T-helper 17 cell (primary cell): ENCODE measurements around the gene PAPPA2. TPM values are rescaled to one million over a fixed set of nuclear protein-coding genes. Genes with fewer than 3 reads are reported as not detected.

Source experiments
- ATAC-seq: fragments of 150-1000 bp; cut with Tn5 transposase; 2 replicates; pipeline ENCODE4 v1.10.0; 2021; ENCODE audit warnings: mild to moderate bottlenecking, moderate library complexity
- DNase-seq, 3 donors: peaks; one replicate each; pipeline versions ENCODE4 v3.0.0 to v3.0.0-alpha.2; 2020 to 2021
- H3K9me3 ChIP-seq: one replicate; pipeline ENCODE4 v1.7.0; 2013; ENCODE audit warnings: low read length, mild to moderate bottlenecking; ENCODE audit not compliant: control insufficient read depth, poor library complexity, severe bottlenecking
- H3K27ac Mint-ChIP-seq: one replicate; pipeline ENCODE4 v1.8.0; 2022; ENCODE audit warnings: mild to moderate bottlenecking, moderate library complexity, mixed read lengths
- H3K27me3 Mint-ChIP-seq: one replicate; pipeline ENCODE4 v1.8.0; 2022; ENCODE audit warnings: mixed read lengths
- H3K36me3 Mint-ChIP-seq: one replicate; pipeline ENCODE4 v1.8.0; 2022; ENCODE audit warnings: low read depth, mixed read lengths
- H3K4me1 Mint-ChIP-seq: one replicate; pipeline ENCODE4 v1.8.0; 2022; ENCODE audit warnings: mild to moderate bottlenecking, mixed read lengths
- H3K4me3 Mint-ChIP-seq: one replicate; pipeline ENCODE4 v1.8.0; 2022; ENCODE audit warnings: mild to moderate bottlenecking, moderate library complexity, mixed read lengths
- total RNA-seq, 4 donors: library from RNA in 2 of 4; stranded (reverse) in 2 of 4; gene quantifications; one replicate each; pipeline ENCODE4 v1.2.3 and lab custom pipeline; 2022 to 2026

PAPPA2 gene
- total RNA-seq, 2 donors from 2014 or later = 0.17 to 0.73 TPM

DNA sequence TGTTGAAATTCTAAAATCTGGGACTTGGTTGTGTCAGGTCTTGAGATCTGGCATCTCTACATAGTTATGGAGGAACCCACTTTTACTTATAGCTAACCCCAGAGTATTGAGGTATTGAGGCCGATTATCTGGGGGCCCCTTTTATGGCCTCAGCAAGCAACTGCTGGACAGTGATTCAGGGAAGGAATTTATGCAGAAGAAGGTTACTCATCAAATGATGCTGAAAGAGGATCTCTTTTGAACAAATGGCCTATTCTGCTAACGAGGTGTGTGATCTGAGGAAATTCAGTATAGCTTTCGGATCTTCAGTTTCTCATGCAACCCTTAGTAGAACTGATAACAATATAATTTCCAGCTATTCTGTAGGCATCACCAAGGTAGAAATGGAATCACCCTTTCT lies 239.9 kb downstream of the PAPPA2 start:
- ATAC-seq = no peak
- no peak for DNase-seq
- H3K9me3 ChIP-seq = no peaks in the 10 kb centered on the region
- no peaks in the 10 kb centered on the region for H3K4me1 Mint-ChIP-seq
- H3K36me3 Mint-ChIP-seq = no peaks in the 10 kb centered on the region
- no peak overlapping the region for H3K4me3 Mint-ChIP-seq
- peaks cover 21% of the 10 kb centered on the region for H3K27me3 Mint-ChIP-seq
- H3K27ac Mint-ChIP-seq = no peak overlapping the region

GRCh38 chr1:176705585-176705984 lies 242.6 kb downstream of the PAPPA2 start:
- H3K4me3 Mint-ChIP-seq = no peak overlapping the region
- no peak overlapping the region for H3K27ac Mint-ChIP-seq
- no peaks in the 10 kb centered on the region for H3K36me3 Mint-ChIP-seq
- H3K4me1 Mint-ChIP-seq = no peaks in the 10 kb centered on the region
- DNase-seq (no peak), ATAC-seq (no peak)
- no peaks in the 10 kb centered on the region for H3K9me3 ChIP-seq
- peaks cover 15% of the 10 kb centered on the region for H3K27me3 Mint-ChIP-seq

DNA sequence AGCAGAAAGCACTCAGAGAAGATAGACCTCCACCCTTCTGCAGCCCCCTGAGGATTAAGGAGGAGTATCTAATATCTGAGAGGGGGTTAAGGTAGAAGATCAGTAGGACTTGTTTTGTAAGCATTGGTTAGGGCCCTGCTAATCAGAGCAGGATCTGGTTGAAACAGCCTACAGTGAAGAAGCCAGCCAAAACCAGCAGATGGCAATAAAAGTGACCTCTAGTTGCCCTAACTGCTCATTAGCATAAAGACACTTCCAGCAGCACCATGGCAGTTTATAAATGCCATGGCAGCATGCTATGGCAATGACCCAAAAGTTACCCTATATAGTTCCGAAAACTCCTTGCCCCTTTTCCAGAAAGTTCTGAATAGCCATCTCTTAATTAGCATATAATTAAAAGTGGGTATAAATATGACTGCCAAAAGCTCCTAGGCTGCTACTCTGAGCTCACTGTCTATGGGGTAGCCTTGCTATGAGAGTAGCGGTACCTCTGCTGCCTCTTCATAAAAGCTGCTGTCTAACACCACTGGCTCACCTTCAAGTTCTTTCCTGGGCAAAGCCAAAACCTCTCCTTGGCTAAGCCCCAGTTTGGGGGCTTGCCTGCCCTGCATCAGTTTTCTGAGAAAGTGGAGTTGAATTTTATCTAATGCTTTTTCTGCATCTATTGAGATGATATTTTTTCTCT lies 254.2 kb downstream of the PAPPA2 start:
- H3K36me3 Mint-ChIP-seq = no peaks in the 10 kb centered on the region
- no peak for DNase-seq
- no peak overlapping the region for H3K27ac Mint-ChIP-seq
- no peaks in the 10 kb centered on the region for H3K9me3 ChIP-seq
- H3K4me1 Mint-ChIP-seq = no peaks in the 10 kb centered on the region
- no peak for ATAC-seq
- H3K27me3 Mint-ChIP-seq = no peaks in the 10 kb centered on the region
- no peak overlapping the region for H3K4me3 Mint-ChIP-seq

GRCh38 chr1:176719447-176719846 lies 256.5 kb downstream of the PAPPA2 start:
- ATAC-seq (no peak), DNase-seq (no peak)
- Mint-ChIP-seq H3K27me3 (no peaks in the 10 kb centered on the region), H3K4me1 (no peaks in the 10 kb centered on the region), H3K27ac (no peak overlapping the region), H3K36me3 (no peaks in the 10 kb centered on the region), H3K4me3 (no peak overlapping the region)
- no peaks in the 10 kb centered on the region for H3K9me3 ChIP-seq

GRCh38 chr1:176720838-176721237 lies 257.9 kb downstream of the PAPPA2 start:
- no peaks in the 10 kb centered on the region for H3K9me3 ChIP-seq
- no peaks in the 10 kb centered on the region for H3K27me3 Mint-ChIP-seq
- H3K4me3 Mint-ChIP-seq = no peak overlapping the region
- no peak overlapping the region for H3K27ac Mint-ChIP-seq
- no peaks in the 10 kb centered on the region for H3K4me1 Mint-ChIP-seq
- no peaks in the 10 kb centered on the region for H3K36me3 Mint-ChIP-seq
- DNase-seq = no peak
- ATAC-seq = no peak

- DNase-seq = no peak
- Mint-ChIP-seq H3K36me3 (peaks cover 2% of the 10 kb centered on the region), H3K27ac (no peak overlapping the region), H3K27me3 (no peaks in the 10 kb centered on the region), H3K4me1 (no peaks in the 10 kb centered on the region), H3K4me3 (no peak overlapping the region)
- no peak for ATAC-seq
- H3K9me3 ChIP-seq = no peaks in the 10 kb centered on the region
Observed at GRCh38 chr1:176733661-176734060, 270.7 kb downstream of the PAPPA2 start.

DNA sequence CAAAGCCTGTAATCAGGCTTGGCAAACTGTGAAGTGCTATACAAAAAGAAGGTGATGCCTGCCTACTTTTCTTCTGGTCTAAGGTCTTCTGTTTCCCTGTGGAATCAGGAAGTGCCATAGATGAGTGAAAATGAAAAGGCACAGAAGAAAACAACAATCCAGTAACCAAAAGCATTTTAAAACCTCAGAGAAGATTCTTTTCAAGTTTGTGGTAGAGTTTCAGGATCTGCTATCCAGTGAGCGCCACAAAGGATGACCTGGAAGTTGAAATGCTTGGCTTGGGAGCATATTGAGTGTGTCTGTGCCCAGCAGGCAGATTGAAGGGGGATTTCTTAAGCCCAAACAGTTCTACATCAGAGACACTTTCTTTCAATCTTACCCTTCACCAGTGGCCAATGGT lies 272.2 kb downstream of the PAPPA2 start:
- no peaks in the 10 kb centered on the region for H3K9me3 ChIP-seq
- Mint-ChIP-seq H3K4me1 (no peaks in the 10 kb centered on the region), H3K27me3 (no peaks in the 10 kb centered on the region), H3K27ac (no peak overlapping the region), H3K4me3 (no peak overlapping the region), H3K36me3 (peaks cover 2% of the 10 kb centered on the region)
- no peak for DNase-seq
- no peak for ATAC-seq

DNA sequence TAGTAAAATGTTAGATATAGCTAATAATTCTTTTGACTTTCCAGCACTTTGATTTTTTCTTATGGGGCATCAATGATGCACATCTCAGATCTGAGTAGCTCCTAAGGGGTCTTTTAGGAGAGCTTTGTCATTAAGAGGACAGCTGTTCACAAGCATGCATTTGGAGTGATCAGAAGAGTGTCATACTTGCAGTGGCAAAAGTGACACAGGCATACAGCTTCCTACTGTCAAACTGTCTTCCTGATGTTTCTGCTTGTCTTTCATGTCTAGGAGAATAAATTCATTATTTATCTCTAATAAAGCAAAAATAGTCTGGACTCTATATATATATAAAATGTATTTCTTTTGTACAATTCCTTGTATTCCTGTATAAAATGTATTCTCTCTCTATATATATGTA lies 273.0 kb downstream of the PAPPA2 start:
- DNase-seq (no peak), ATAC-seq (no peak)
- H3K9me3 ChIP-seq = no peaks in the 10 kb centered on the region
- no peaks in the 10 kb centered on the region for H3K27me3 Mint-ChIP-seq
- H3K4me1 Mint-ChIP-seq = no peaks in the 10 kb centered on the region
- peaks cover 2% of the 10 kb centered on the region for H3K36me3 Mint-ChIP-seq
- H3K27ac Mint-ChIP-seq = no peak overlapping the region
- no peak overlapping the region for H3K4me3 Mint-ChIP-seq

DNA sequence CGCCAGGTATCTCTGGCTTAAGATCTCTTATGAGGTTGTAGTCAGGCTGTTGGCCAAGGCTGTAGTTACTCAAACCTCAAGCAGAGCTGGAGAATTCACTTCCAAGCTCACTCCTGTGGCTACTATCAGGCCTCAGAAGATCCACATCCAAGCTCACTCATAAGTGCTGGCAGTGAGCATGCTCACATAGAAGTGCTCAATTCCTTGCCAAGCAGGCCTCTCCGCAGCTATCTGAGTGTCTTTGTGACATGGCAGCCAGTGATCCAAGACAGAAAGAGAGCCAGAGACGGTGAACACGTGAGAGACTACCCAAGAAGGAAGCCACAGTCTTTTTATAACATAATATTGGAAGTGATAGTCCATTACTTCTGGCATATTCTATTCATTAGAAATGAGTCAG lies 278.2 kb downstream of the PAPPA2 start:
- H3K4me3 Mint-ChIP-seq = no peak overlapping the region
- DNase-seq (no peak), ATAC-seq (no peak)
- H3K4me1 Mint-ChIP-seq = no peaks in the 10 kb centered on the region
- no peaks in the 10 kb centered on the region for H3K9me3 ChIP-seq
- H3K27ac Mint-ChIP-seq = no peak overlapping the region
- no peaks in the 10 kb centered on the region for H3K36me3 Mint-ChIP-seq
- H3K27me3 Mint-ChIP-seq = no peaks in the 10 kb centered on the region

DNA sequence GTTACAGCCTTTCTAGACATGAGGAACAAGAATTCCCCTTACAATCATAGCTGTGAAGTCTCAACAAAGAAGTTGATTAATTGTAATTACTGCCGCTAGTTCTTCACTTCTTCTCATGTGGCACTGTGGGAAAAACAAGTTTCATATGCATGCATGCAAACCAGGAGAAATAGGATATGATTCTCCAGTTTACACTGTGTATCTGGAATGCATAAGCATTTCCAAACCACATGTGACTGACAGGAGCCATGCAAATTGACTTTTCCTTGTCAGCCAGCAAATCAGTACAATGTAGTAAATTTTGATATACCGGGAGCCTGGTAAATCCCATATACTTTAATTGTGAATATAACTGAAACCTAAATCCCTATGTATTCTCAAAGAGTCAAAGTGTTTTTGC lies 279.3 kb downstream of the PAPPA2 start:
- no peak for DNase-seq

DNA sequence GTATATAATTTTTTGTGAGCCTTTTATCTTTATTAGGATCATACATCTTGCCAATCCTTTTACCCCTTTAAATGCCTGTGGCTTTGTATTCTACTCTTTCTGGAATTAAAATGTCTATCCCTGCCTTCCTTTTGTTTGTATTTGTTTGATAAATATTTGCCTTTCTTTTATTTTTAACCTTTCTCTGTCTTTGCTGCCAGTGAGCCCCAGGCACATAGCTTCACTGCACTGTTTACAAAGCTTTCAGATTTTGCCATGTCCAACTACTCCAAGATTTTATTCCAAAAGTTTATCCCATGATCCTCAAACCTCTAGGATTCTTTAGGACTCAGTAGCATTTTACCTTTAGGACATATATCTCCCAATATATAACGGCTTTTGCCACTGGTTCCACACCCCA lies 281.2 kb downstream of the PAPPA2 start:
- Mint-ChIP-seq H3K4me1 (no peaks in the 10 kb centered on the region), H3K36me3 (no peaks in the 10 kb centered on the region), H3K4me3 (no peak overlapping the region), H3K27ac (no peak overlapping the region), H3K27me3 (no peaks in the 10 kb centered on the region)
- ATAC-seq = no peak
- no peaks in the 10 kb centered on the region for H3K9me3 ChIP-seq
- DNase-seq = no peak

More for the DNA sequence above, 279.3 kb downstream of the PAPPA2 start:
- no peaks in the 10 kb centered on the region for H3K36me3 Mint-ChIP-seq
- H3K27me3 Mint-ChIP-seq = no peaks in the 10 kb centered on the region
- no peaks in the 10 kb centered on the region for H3K4me1 Mint-ChIP-seq
- no peak overlapping the region for H3K4me3 Mint-ChIP-seq
- no peak for ATAC-seq
- no peak overlapping the region for H3K27ac Mint-ChIP-seq
- H3K9me3 ChIP-seq = no peaks in the 10 kb centered on the region

GRCh38 chr1:176745945-176746344 lies 283.0 kb downstream of the PAPPA2 start:
- no peak overlapping the region for H3K27ac Mint-ChIP-seq
- H3K36me3 Mint-ChIP-seq = no peaks in the 10 kb centered on the region
- ATAC-seq (no peak), DNase-seq (no peak)
- no peaks in the 10 kb centered on the region for H3K9me3 ChIP-seq
- no peaks in the 10 kb centered on the region for H3K27me3 Mint-ChIP-seq
- H3K4me3 Mint-ChIP-seq = no peak overlapping the region
- H3K4me1 Mint-ChIP-seq = no peaks in the 10 kb centered on the region

GRCh38 chr1:176752505-176752904 lies 289.5 kb downstream of the PAPPA2 start:
- Mint-ChIP-seq H3K4me3 (no peak overlapping the region), H3K4me1 (no peaks in the 10 kb centered on the region), H3K27ac (no peak overlapping the region)

GRCh38 chr1:176754676-176755075 lies 291.7 kb downstream of the PAPPA2 start:
- H3K36me3 Mint-ChIP-seq = no peaks in the 10 kb centered on the region
- no peak for ATAC-seq
- no peaks in the 10 kb centered on the region for H3K4me1 Mint-ChIP-seq
- DNase-seq = no peak
- H3K9me3 ChIP-seq = no peaks in the 10 kb centered on the region
- H3K27me3 Mint-ChIP-seq = no peaks in the 10 kb centered on the region
- no peak overlapping the region for H3K4me3 Mint-ChIP-seq
- H3K27ac Mint-ChIP-seq = no peak overlapping the region

More at GRCh38 chr1:176752505-176752904, 289.5 kb downstream of the PAPPA2 start:
- Mint-ChIP-seq H3K36me3 (no peaks in the 10 kb centered on the region), H3K27me3 (no peaks in the 10 kb centered on the region)
- no peak for ATAC-seq
- DNase-seq = no peak
- no peaks in the 10 kb centered on the region for H3K9me3 ChIP-seq
